Fibroblast of pulmonary artery (primary cell): ENCODE results near the gene MATN1.

Source experiments
- DNase-seq: peaks from one replicate; pipeline ENCODE4 v3.0.0-alpha.2; 2010; ENCODE audit warnings: low read depth
- H3K4me3 ChIP-seq: replicated peaks from 2 replicates; pipeline ENCODE4 v1.5.1; 2011; ENCODE audit warnings: low read depth, mild to moderate bottlenecking, control low read depth, low read length, moderate library complexity
- TF ChIP-seq, protein P1 (sequence below): IDR thresholded peaks from 2 replicates; pipeline ENCODE4 v1.5.1; 2011; ENCODE audit warnings: mild to moderate bottlenecking, control low read depth, low read length, inconsistent platforms; ENCODE audit errors: missing control alignments

Gene MATN1

DNA sequence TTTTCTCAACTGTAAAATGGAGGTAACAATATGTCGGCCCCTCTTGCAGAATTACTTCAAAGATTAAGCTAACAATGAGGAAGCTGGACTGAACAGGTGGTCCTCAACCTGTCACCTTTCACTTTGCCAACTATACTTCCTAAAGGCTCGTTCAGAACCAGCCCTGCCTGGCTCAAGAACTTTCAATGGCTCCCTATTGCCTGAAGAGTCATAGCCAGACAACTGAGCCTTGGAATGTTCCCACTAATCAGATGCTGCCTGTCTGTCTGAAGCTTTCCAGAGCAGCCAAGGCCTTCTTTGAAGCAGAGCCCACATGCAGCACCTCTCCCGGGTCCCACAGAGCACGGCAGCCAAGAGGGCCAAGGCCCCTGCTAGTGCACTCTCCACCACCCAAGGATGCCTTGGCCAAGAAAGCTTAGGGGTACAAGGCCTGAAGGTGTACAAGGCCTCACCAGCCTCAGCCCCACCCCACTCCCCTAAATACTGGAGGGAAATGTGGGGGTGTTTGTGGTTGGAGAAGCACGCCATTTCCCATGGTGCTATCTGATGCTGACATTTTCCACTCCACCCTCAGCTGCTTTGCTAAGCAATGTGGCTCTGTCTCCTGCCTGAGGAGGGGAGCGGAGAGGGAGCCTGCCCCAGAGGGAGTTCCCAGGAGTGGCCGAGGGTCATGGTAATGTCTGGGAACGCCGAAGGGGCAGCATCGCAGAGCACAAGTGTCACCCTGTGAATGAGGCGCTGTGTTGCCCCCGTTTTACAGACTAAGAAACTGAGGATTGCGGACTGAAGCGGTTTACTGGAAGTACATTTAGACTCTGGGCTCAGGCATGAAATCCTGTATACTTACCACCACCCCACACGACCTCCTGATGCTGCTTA, 42.4 kb upstream of the MATN1 start:
- TF ChIP-seq, protein P1, sequence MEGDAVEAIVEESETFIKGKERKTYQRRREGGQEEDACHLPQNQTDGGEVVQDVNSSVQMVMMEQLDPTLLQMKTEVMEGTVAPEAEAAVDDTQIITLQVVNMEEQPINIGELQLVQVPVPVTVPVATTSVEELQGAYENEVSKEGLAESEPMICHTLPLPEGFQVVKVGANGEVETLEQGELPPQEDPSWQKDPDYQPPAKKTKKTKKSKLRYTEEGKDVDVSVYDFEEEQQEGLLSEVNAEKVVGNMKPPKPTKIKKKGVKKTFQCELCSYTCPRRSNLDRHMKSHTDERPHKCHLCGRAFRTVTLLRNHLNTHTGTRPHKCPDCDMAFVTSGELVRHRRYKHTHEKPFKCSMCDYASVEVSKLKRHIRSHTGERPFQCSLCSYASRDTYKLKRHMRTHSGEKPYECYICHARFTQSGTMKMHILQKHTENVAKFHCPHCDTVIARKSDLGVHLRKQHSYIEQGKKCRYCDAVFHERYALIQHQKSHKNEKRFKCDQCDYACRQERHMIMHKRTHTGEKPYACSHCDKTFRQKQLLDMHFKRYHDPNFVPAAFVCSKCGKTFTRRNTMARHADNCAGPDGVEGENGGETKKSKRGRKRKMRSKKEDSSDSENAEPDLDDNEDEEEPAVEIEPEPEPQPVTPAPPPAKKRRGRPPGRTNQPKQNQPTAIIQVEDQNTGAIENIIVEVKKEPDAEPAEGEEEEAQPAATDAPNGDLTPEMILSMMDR: no peak
- no peak for DNase-seq
- H3K4me3 ChIP-seq: no peak overlapping the region

DNA sequence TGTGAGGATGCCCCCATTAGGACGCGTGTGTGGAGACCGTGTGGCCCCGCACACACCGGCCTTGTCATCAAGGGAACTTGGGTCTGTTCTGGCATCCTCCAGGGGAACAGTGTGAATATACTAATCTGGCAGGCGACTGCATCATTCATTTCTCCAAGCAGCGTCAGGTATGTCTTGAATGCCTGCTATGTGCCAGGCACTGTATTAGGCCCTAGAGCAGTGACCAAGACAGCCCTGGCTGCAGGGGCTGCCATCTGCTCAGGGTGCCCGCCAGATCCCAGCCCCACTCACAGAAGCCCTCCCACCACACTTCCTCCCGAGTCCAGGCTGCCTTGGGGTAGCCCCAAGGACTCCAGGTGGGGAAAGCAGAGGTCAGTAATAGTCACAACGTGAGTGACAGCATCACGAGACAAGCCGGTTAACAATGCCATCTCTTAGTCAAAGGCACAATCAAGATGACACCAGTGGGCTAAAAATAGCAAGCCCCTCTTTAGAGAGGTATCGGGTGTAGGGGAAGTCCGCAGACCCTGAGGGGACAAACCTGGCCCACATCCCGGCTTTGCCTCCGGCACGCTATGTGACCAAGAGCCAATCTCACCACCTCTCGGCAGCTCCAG, 41.7 kb upstream of the MATN1 start:
- TF ChIP-seq, protein P1: no peak
- no peak overlapping the region for H3K4me3 ChIP-seq
- DNase-seq: no peak

DNA sequence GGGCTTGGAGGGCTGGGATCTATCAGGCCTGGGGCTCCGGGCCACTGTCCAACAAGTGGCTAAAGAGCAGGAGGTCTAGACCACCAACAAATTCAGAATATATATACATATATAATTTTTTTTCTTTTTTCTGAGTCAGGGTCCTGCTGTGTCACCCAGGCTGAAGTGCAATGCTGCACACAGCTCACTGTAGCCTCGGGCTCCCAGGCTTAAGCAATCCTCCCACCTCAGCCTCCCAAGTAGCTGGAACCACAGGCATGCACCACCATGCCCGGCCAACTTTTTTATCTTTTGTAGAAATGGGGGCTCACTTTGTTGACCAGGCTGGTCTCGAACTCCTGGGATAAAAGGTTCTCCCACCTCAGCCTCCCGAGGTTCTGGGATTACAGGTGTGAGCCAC, 41.0 kb upstream of the MATN1 start:
- no peak overlapping the region for H3K4me3 ChIP-seq
- no peak for DNase-seq
- TF ChIP-seq, protein P1: no peak

DNA sequence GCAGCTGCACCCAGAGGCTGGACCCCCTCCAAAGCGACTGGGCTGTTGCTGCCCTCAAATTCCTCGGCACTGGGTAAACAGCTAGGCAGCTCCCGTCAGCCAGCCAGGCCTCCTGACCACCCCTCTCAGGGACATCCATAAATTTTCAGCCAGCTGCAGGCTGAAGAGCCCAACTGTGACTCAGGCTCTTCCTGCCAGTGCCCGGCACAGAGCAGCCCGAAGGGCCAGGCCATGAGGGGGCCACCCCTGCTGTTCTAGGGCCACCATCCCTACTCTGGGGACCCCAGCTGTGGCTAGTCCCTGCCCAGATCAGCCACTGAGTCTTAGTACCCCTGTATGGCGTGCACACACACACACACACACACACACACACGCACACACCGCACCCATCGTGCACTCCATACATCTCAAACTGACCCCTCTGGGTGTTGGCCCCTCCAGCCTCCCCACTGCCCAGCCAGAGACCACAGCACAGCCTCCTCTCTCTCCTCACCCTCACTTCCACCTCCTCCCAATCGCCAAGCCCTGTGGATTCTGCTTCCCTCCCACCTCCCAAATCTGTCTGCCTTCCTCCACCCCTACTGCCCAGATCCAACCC, 40.4 kb upstream of the MATN1 start:
- TF ChIP-seq, protein P1: no peak
- no peak overlapping the region for H3K4me3 ChIP-seq
- DNase-seq: no peak

DNA sequence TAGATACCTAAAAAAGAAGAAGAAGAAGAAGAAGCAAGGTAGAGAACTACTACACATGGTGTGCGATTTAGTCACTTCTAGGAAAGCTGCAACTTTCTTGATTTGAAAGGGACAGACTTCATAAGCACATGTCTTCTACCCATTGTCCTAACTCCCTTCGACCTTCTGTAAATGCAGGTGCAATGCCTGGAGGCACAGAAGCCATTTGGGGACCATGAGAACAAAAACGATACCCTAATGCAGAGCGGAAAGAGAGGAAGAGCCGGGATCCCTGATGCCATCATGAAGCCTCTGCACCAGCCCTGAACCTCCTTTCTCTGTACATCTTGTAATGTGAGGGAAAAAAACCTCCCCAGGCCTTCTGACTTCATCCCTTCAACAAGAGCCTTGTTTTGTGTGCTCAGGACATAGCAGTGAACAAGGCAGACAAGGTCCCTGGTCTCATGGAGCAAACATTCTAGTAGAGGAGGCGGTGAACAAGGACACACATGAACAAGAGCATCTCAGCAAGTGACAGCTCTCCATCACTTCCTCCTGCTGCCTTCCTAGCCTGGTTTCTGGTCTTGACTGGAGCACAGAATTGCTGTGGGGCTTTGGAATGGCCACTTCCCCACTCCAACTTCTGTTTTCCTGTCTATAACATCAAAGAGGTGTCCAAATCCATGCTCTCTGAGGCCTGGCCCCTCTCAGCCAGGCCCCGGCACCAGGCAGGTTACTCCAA, 39.7 kb upstream of the MATN1 start:
- DNase-seq: no peak
- TF ChIP-seq, protein P1: no peak
- no peak overlapping the region for H3K4me3 ChIP-seq

DNA sequence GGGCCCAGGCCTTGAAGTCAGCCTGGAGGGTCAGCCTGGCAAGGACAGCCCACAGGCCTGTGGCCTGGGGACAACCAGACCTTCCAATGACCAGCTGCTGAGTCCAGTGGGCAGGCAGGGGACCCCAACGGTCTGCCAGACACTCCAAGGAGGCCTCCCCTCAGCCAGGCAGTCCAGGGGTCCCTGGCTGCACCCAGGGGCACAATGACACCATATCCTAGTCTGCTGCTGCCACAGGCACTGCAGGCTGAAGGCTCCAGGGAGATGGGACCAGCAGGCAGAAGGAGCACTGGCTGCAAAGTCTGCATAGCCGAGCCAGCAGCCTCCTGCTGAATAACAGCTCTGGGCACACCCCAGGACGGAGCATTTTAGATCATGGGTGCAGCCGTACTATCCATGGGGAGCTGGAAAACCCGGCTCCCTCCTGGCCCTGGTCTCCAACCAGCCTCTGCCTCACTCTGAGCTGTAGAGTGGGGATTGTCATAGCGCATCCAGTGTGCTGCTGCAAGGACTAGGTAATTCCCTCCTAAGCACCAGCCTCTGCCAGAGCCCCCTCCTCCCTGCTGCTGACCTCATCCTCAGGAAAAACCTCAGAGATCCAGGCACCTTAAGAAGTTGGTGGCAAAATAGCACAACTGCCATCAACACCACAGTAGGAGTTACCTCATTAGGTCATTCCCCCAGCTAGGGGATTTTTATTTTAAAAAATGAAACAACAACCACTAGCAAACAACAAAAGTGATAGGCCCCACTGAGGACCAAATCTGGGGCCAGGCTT, 39.0 kb upstream of the MATN1 start:
- no peak for DNase-seq
- TF ChIP-seq, protein P1: no peak
- H3K4me3 ChIP-seq: no peak overlapping the region
